Breast epithelium (tissue), 3 donors: Measurements from ENCODE around the gene COL15A1.

Experiments used
- CTCF ChIP-seq, 3 donors: fragments of 450-650 bp; IDR thresholded peaks; one replicate each; pipeline ENCODE4 v1.5.1; 2016 to 2017; ENCODE audit warnings: antibody characterized with exemption in 3 of 3, mild to moderate bottlenecking in 3 of 3, moderate library complexity in 3 of 3
- POLR2A ChIP-seq: fragments of 450-650 bp; IDR thresholded peaks from one replicate; pipeline ENCODE4 v1.6.1; 2016; ENCODE audit warnings: antibody characterized with exemption, mild to moderate bottlenecking, moderate library complexity

- TF ChIP-seq CTCF (IDR thresholded peaks at IDR 0.05): no peak
- TF ChIP-seq POLR2A: no peak
These were observed 113.4 kb downstream of the COL15A1 start for GRCh38 chr9:99056886-99057664.
